ENCODE data around the gene KCNH1. TPM values are rescaled to one million over a fixed set of nuclear protein-coding genes. Genes with fewer than 3 reads are reported as not detected.

Gene KCNH1
- total and polyA plus RNA-seq, 2 of the 4 experiments (the other 2 are of a cell fraction) = 0.27 to 0.54 TPM

GRCh38 chr1:210857146-210857663 is 276.7 kb downstream of the KCNH1 start:
- H2AK5ac ChIP-seq (ENCODE audit: low read depth, low read length) = no peak overlapping the region
- POLR2A ChIA-PET (ENCODE audit: unreplicated experiment) = no interaction called here
- 0 out of 2 replicates have a peak, but pooled peaks cover 2% of the 10 kb centered on the region for H3K9me3 ChIP-seq (ENCODE audit: control insufficient read depth, insufficient read depth, low read length)
- H4K5ac ChIP-seq (ENCODE audit: low read depth, low read length) = no peak overlapping the region
- no peak overlapping the region for H2BK20ac ChIP-seq (ENCODE audit: low read depth, low read length)
- no peak for ATAC-seq (ENCODE audit: low read depth)
- WGBS, 2 experiments (ENCODE audit: extremely low coverage in 2 of 2, insufficient read length in 1 of 2) = no CpG with 5 or more reads among the region's 5 CpGs
- dilution Hi-C loops (cut with HindIII; ENCODE audit: low sequenced_read_pairs, unreplicated experiment) = no loop called here
- intact Hi-C loops (cut with micrococcal nuclease) = no loop called here
- no peak overlapping the region for H2BK15ac ChIP-seq (ENCODE audit: low read depth, low read length)
- H3K14ac ChIP-seq (replicated peaks; ENCODE audit: low read depth, low read length) = no peak overlapping the region
- H3K4me2 ChIP-seq (ENCODE audit: low read depth, low read length) = no peak overlapping the region
- H3K18ac ChIP-seq (ENCODE audit: low read depth, low read length) = no peak overlapping the region
- H3K56ac ChIP-seq (ENCODE audit: extremely low read depth, insufficient read depth, low read length) = no peak overlapping the region
- no peak overlapping the region for H2BK5ac ChIP-seq (ENCODE audit: low read depth, low read length, poor library complexity, severe bottlenecking)
- no peak overlapping the region for H3K23ac ChIP-seq (ENCODE audit: low read depth, low read length)
- peak; percentile 1 for DNase-seq
- no peak overlapping the region for H2BK120ac ChIP-seq (ENCODE audit: low read depth, low read length)
- H4K20me1 ChIP-seq (ENCODE audit: insufficient read depth, low read length) = no peaks in the 10 kb centered on the region
- no peak overlapping the region for H2AFZ ChIP-seq (replicated peaks; ENCODE audit: low read length, poor library complexity)
- BruUV-seq (replicated peaks) = no TSS peak
- no peaks in the 10 kb centered on the region for H3K9me1 ChIP-seq (ENCODE audit: insufficient read depth, low read length)
- H3K4me1 ChIP-seq (ENCODE audit: control insufficient read depth, insufficient read depth, low read length) = no peaks in the 10 kb centered on the region
- H3K4me3 ChIP-seq (ENCODE audit: insufficient read depth, low read depth, low read length) = no peak overlapping the region
- in situ Hi-C loops (cut with MboI; ENCODE audit: low sequenced_read_pairs) = no loop called here
- H3K27me3 ChIP-seq (ENCODE audit: control insufficient read depth, insufficient read depth, low read length) = no peaks in the 10 kb centered on the region
- CTCF ChIA-PET = no interaction called here
- no peak overlapping the region for H3K27ac ChIP-seq (ENCODE audit: insufficient read depth, low read length)
- no peak overlapping the region for H3K9ac ChIP-seq (ENCODE audit: low read depth, low read length)
- no peaks in the 10 kb centered on the region for H3K79me1 ChIP-seq (ENCODE audit: low read depth in 1 of 2, low read length in 2 of 2)
- no peak overlapping the region for H2AK9ac ChIP-seq (replicated peaks; ENCODE audit: low read depth, low read length, poor library complexity)
- no peaks in the 10 kb centered on the region for H3K36me3 ChIP-seq (ENCODE audit: control insufficient read depth, insufficient read depth, low read length)
- no peak for TF ChIP-seq USF2 (IDR thresholded peaks at IDR 0.05; ENCODE audit: low read depth, low read length)
- TF ChIP-seq ELK1 (IDR thresholded peaks at IDR 0.05; ENCODE audit: borderline replicate concordance, low read depth, low read length) = no peak
- no peak for TF ChIP-seq CTCF (conservative IDR thresholded peaks at IDR 0.05; ENCODE audit: low read depth, low read length)
- no peak for TF ChIP-seq RCOR1 (IDR thresholded peaks at IDR 0.05; ENCODE audit: insufficient replicate concordance, low read length)
- no peak for TF ChIP-seq MXI1 (IDR thresholded peaks at IDR 0.05; ENCODE audit: borderline replicate concordance, low read depth, low read length)
- TF ChIP-seq FOS (IDR thresholded peaks at IDR 0.05; ENCODE audit: low read depth, low read length) = no peak
- no peak for TF ChIP-seq RFX5 (IDR thresholded peaks at IDR 0.05; ENCODE audit: low read depth, low read length)
- no peak for TF ChIP-seq BHLHE40 (IDR thresholded peaks at IDR 0.05; ENCODE audit: low read depth, low read length)
- H4K91ac ChIP-seq (ENCODE audit: insufficient read depth, low read depth, low read length) = no peak overlapping the region
- no peak overlapping the region for H3K4ac ChIP-seq (ENCODE audit: low read depth, low read length)
- no peak overlapping the region for H4K8ac ChIP-seq (ENCODE audit: low read depth in 2 of 2, low read length in 2 of 2)
